Activated B cell treated with CpG ODN at 0.5 μM for 24 hours (primary cell): ENCODE results near the gene C3orf52. TPM values are rescaled to one million over a fixed set of nuclear protein-coding genes. Genes with fewer than 3 reads are reported as not detected.

Experiments used
- ATAC-seq: fragments of 200-7000 bp; cut with Tn5 transposase; one replicate; pipeline ENCODE4 v1.10.0; 2021; ENCODE audit warnings: low read depth, mild to moderate bottlenecking, moderate library complexity
- CTCF ChIA-PET: fragments of 350-600 bp; sonication (Branson Sonifier 250); formaldehyde crosslinking; loops from one replicate; lab custom pipeline; 2021; ENCODE audit warnings: antibody characterized with exemption; lab: Charles Lee
- POLR2A ChIA-PET: fragments of 350-600 bp; sonication (Branson Sonifier 250); formaldehyde crosslinking; loops from one replicate; lab custom pipeline; 2021; ENCODE audit warnings: antibody characterized with exemption; lab: Charles Lee
- DNase-seq: peaks from one replicate; pipeline ENCODE4 v3.0.0; 2022
- H3K27ac Mint-ChIP-seq: one replicate; pipeline ENCODE4 v1.8.0; 2020; ENCODE audit warnings: mixed read lengths
- H3K27me3 Mint-ChIP-seq: one replicate; pipeline ENCODE4 v1.8.0; 2021; ENCODE audit warnings: mixed read lengths
- H3K36me3 Mint-ChIP-seq: one replicate; pipeline ENCODE4 v1.8.0; 2021; ENCODE audit warnings: low read depth, mixed read lengths
- H3K4me1 Mint-ChIP-seq: one replicate; pipeline ENCODE4 v1.8.0; 2021; ENCODE audit warnings: mixed read lengths
- H3K4me3 Mint-ChIP-seq: one replicate; pipeline ENCODE4 v1.8.0; 2020; ENCODE audit warnings: mild to moderate bottlenecking, mixed read lengths
- H3K9me3 Mint-ChIP-seq: one replicate; pipeline ENCODE4 v1.8.0; 2020; ENCODE audit warnings: mixed read lengths
- intact Hi-C: fragments of 100-400 bp; cut with micrococcal nuclease; formaldehyde crosslinking; loops from one replicate; pipeline ENCODE4 v1.15.1; 2024
- total RNA-seq: library from RNA; stranded (reverse); gene quantifications from 2 replicates; pipeline ENCODE4 v1.2.3, GENCODE V29; 2022
- TF ChIP-seq, protein P1 (sequence below): fragments of 200-600 bp; IDR thresholded peaks from one replicate; pipeline ENCODE4 v1.8.0; 2022; ENCODE audit warnings: antibody characterized with exemption, mild to moderate bottlenecking

C3orf52 gene
- total RNA-seq, 1 donor from 2014 or later = 1.4 TPM

GRCh38 chr3:112114576-112115160, 28.5 kb downstream of the C3orf52 start:
- Mint-ChIP-seq H3K9me3 (no peaks in the 10 kb centered on the region), H3K36me3 (no peaks in the 10 kb centered on the region), H3K27me3 (no peaks in the 10 kb centered on the region), H3K27ac (peak overlapping the region; percentile 85), H3K4me3 (peak overlapping the region; percentile 39), H3K4me1 (peaks cover 81% of the 10 kb centered on the region)
- ATAC-seq (peak; percentile 32), DNase-seq (no peak)
- intact Hi-C loops = loop anchor here (1.0 to 10.0 kb wide), 3 partner anchors 15 to 1173 kb away; partner anchors contain the start of gene GTPBP8
- ChIA-PET POLR2A (interaction anchor here (0.8 to 2.9 kb wide), 12 partner anchors 11 to 404 kb away, joined by 5 to 30 read pairs (median 6); partner anchors contain the start of genes BTLA, CD200 and GCSAM), CTCF (interaction anchor here (0.9 to 2.5 kb wide), 6 partner anchors 15 to 179 kb away, joined by 3 to 9 read pairs (median 3); partner anchors contain the start of genes GCSAM and SLC9C1)
- TF ChIP-seq, protein P1, sequence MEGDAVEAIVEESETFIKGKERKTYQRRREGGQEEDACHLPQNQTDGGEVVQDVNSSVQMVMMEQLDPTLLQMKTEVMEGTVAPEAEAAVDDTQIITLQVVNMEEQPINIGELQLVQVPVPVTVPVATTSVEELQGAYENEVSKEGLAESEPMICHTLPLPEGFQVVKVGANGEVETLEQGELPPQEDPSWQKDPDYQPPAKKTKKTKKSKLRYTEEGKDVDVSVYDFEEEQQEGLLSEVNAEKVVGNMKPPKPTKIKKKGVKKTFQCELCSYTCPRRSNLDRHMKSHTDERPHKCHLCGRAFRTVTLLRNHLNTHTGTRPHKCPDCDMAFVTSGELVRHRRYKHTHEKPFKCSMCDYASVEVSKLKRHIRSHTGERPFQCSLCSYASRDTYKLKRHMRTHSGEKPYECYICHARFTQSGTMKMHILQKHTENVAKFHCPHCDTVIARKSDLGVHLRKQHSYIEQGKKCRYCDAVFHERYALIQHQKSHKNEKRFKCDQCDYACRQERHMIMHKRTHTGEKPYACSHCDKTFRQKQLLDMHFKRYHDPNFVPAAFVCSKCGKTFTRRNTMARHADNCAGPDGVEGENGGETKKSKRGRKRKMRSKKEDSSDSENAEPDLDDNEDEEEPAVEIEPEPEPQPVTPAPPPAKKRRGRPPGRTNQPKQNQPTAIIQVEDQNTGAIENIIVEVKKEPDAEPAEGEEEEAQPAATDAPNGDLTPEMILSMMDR = no peak

- POLR2A ChIA-PET = interaction anchor here (1.1 to 2.9 kb wide), 8 partner anchors 10 to 383 kb away, joined by 5 to 30 read pairs (median 6); partner anchors contain the start of gene GCSAM
Measured at GRCh38 chr3:112115161-112115739, 29.1 kb downstream of the C3orf52 start.

DNA sequence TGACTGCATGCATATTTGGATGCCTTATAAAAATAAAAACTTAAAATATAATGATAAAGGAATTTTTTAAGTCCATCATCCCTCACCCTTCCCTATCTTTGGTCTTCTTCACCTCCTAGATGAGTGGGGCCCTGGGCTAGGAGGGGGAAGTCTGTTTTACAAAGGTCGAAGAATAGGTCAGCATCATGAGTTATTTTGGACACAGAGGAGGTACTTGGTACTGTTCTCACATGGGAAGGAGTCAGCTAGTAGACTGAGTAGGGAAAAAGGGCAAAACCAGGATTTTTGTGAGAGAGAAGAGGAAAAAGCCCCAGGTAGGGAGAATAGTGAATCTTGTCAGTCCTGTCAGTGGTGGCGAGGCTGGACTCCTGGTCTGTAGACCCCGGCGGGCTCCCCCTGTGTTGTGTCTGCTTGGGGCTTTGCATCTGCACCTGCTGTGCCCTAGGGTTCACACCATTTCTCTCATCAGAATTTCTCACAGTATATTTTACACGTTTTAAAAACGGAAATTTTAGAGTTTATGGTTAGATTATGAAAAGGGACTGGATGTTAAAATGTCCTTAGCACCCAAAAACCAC, 29.7 kb downstream of the C3orf52 start:
- Mint-ChIP-seq H3K27me3 (no peaks in the 10 kb centered on the region), H3K4me1 (peaks cover 93% of the 10 kb centered on the region), H3K4me3 (no peak overlapping the region), H3K27ac (peak overlapping the region; percentile 85), H3K9me3 (no peaks in the 10 kb centered on the region), H3K36me3 (no peaks in the 10 kb centered on the region)
- DNase-seq = no peak
- ChIA-PET POLR2A (interaction anchor here (1.1 to 3.5 kb wide), 9 partner anchors 10 to 383 kb away, joined by 5 to 30 read pairs (median 13); partner anchors contain the start of gene GCSAM), CTCF (interaction anchor here (1.1 to 1.3 kb wide), 2 partner anchors 17 to 21 kb away, joined by 3 to 5 read pairs; partner anchors contain the start of gene GCSAM)
- intact Hi-C loops = loop anchor here (1.0 to 10.0 kb wide), 2 partner anchors 13 to 879 kb away; partner anchors contain the start of gene GTPBP8
- no peak for ATAC-seq
- TF ChIP-seq, protein P1 = no peak

More at GRCh38 chr3:112115161-112115739, 29.1 kb downstream of the C3orf52 start:
- Mint-ChIP-seq H3K9me3 (no peaks in the 10 kb centered on the region), H3K27ac (peak overlapping the region; percentile 85), H3K36me3 (no peaks in the 10 kb centered on the region), H3K4me3 (peak overlapping the region; percentile 39), H3K27me3 (no peaks in the 10 kb centered on the region), H3K4me1 (peaks cover 87% of the 10 kb centered on the region)
- peak; percentile 29 for ATAC-seq
- TF ChIP-seq, protein P1 = no peak
- CTCF ChIA-PET = interaction anchor here (0.9 to 2.5 kb wide), 4 partner anchors 16 to 178 kb away, joined by 3 to 9 read pairs (median 4); partner anchors contain the start of genes GCSAM and SLC9C1
- DNase-seq = no peak
- intact Hi-C loops = loop anchor here (1.0 to 10.0 kb wide), 2 partner anchors 14 to 880 kb away; partner anchors contain the start of gene GTPBP8

DNA sequence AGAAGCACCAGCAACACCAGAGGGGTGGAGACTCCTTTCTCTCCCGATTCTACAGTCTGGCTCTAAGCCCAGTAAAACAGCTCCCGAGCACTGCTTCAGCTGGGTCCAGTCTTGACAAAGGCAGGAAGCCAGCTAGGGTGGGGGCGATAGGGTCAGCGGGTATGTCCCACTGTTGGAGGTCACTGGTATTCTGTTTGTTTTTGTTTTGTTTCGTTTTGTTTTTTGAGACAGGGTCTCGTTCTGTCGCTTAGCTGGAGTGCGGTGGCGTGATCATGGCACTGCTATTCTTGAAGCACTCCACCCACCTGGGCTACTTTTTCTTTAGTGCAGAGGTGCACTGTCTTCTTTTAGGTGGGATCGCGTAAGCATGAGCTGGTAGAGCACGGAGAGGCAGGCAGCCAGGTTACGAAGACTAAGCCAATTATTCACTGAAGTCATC, 30.6 kb downstream of the C3orf52 start:
- peaks cover 100% of the 10 kb centered on the region for H3K4me1 Mint-ChIP-seq
- peak overlapping the region; percentile 66 for H3K4me3 Mint-ChIP-seq
- TF ChIP-seq, protein P1 = no peak
- DNase-seq (no peak), ATAC-seq (no peak)
- H3K36me3 Mint-ChIP-seq = no peaks in the 10 kb centered on the region
- H3K9me3 Mint-ChIP-seq = no peaks in the 10 kb centered on the region
- H3K27me3 Mint-ChIP-seq = no peaks in the 10 kb centered on the region
- intact Hi-C loops = loop anchor here (10.0 kb wide), 1 partner anchor 878 kb away; the partner anchor contains the start of gene GTPBP8
- POLR2A ChIA-PET = interaction anchor here (0.7 to 3.5 kb wide), 4 partner anchors 12 to 382 kb away, joined by 4 to 27 read pairs (median 15); partner anchors contain the start of genes BTLA and GCSAM
- CTCF ChIA-PET = interaction anchor here (1.3 kb wide), 1 partner anchor 20 kb away, joined by 3 read pairs; no protein-coding TSS in a partner anchor
- no peak overlapping the region for H3K27ac Mint-ChIP-seq
